SW 1271 (cell line): Measurements from ENCODE around the gene CPVL.
A peak's percentile ranks its signal among the peaks of the same experiment; 100 is the strongest.

Experiments used
- DNase-seq, 2 experiments: peaks; one replicate each; lab custom pipeline; 2025; lab: John Stamatoyannopoulos, UW

Gene CPVL

GRCh38 chr7:29043576-29043975, 102.8 kb downstream of the CPVL start:
- DNase-seq, result no peak

GRCh38 chr7:29042824-29043231, 103.5 kb downstream of the CPVL start:
- no peak for DNase-seq

- DNase-seq, result no peak
Observed at GRCh38 chr7:29041991-29042390, 104.3 kb downstream of the CPVL start.

DNA sequence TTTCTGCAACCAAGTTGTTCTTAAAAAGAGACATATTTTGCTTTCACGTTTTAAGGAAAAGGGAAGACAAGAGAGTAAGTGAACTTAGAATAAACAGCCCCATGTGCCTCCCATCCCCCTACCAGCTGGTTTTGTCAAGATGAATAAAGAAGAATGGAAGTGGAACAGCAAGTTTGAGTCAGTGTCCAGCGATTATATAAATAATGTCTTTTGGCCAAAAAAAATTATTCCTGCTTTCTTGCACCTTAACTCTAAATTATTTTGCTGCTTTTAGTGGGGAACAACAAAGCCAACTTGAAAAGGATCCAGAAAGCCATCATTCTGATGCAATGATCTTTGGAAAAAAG, 105.8 kb downstream of the CPVL start:
- no peak for DNase-seq

DNA sequence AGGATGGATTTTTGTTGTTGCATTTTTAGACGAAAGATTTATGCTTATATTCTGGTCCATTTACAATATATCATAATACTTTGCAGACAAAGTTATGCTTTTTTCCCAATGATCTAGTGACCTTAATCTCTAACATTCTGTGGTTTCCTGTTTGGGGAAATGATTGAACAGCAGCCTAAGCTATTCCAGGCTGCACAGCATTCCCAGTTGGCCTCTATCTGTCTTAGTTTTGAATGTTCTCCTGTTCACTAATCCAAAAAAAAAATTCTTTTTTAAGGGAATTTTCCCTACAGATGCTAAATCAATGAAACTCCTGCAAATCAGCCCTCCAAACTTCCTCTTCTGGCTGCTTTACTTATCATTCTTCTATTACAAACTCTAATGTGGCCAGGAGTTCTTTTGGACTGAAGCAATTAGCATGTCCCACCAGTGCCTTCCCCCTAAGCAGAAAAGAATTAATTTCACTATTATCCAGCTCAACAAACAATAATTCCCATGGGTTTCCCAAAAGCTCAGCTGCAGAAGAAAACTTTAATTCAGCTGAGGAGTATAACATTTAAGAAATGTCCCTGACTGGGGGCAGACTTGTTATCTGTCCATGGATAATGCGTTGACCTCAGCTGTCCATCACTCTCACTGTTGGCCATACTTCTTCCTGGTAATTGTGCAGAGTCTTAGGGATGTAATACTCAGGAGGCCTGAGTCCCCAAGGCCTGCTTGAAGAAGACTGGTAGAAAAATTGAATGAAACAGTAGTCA, 106.3 kb downstream of the CPVL start:
- DNase-seq, result no peak

DNA sequence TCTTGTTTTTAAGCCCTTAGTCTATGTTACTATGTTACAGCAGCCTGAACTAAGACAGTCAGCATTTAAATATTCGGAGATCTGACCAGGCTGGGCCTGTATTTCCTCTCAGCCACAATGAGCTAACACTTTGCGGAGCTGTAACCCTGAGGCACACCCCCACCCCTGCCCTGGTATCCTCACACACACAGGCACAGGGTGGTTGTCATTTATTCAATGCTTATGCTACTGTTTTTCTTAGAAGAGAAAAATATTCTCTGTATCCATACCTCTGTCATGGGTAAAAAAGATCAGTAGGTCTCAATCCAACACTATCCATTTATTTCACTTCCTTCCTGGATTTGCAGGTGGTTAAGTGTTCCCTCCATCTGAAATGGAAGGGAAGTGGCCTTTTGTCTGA, 107.9 kb downstream of the CPVL start:
- no peak for DNase-seq

DNA sequence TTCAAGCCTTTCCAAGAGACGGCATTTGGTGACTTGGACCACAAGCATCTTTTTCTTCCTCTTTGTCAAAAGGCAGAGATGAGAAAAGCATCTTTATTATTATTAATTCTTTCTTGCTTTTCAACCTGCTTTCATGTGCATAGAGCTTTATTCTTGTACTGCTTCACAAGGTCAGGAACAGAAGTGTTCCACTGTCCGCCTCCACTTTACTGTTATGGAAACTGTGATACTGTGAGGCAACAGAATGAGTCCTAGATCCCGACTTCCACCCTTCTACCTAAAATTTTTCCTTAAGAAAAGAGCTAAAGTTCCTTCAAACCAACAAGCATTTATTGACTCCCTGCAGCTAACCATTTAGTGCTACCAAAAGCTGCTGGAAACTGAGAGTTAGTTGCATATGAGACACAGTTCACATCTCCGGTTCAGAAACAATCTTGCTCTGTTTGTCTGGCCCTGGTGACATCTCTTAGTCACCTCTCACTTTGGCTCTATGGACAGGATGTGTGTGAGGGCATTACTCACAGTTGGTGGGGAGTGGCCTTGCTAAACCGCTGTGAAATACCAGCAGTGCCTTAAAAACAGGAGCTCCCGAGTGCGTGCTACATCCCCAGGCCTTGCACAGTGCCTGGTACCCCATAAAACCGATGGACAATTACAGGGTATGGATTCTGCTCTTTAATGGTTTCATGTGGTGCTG, 111.1 kb downstream of the CPVL start:
- DNase-seq, result peak; percentile 72 to 84

DNA sequence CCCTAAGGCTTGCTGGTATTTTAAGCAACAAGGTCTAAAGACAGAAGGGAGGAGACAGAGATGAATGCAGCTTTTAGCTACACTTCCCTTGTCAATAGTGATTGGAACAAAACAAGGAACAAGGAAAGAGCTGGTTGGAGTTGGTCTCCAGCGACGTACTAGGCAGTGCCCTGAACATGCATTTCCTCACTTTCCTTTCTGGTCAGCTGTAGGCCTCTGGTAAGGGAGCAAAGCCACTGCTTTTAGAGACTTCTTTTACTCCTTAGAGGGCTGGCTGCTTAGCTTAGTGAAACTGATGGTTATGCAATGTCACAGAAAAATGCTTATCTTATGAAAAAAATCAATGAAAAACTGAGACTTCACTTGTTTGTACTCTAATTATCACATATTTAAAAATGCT, 112.8 kb downstream of the CPVL start:
- DNase-seq, result no peak

- DNase-seq, result no peak
Observed at GRCh38 chr7:29032146-29032545, 114.2 kb downstream of the CPVL start.

DNA sequence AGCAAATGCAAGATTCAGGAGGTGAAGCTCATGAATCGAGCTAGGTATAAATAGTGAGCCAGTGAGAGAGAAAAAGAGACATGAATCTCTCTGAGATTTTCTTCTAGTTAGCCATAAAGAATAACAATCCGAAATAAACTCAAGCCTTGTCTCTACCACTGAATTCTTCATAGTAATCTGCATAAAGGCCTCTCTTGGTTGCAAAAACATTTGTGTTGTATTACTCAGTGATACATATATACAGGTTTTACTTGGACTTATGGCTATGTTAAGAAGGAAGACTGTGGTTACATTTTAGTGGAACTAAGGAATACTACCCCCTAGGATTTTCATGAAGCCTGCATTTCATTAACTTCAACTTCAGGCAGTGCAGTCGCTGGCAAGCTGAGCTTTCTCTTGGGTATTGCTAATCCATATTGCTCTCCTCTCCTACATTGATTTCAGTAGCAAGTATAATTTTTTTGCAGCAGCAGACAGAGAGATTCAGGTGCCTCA, 115.5 kb downstream of the CPVL start:
- no peak for DNase-seq

DNA sequence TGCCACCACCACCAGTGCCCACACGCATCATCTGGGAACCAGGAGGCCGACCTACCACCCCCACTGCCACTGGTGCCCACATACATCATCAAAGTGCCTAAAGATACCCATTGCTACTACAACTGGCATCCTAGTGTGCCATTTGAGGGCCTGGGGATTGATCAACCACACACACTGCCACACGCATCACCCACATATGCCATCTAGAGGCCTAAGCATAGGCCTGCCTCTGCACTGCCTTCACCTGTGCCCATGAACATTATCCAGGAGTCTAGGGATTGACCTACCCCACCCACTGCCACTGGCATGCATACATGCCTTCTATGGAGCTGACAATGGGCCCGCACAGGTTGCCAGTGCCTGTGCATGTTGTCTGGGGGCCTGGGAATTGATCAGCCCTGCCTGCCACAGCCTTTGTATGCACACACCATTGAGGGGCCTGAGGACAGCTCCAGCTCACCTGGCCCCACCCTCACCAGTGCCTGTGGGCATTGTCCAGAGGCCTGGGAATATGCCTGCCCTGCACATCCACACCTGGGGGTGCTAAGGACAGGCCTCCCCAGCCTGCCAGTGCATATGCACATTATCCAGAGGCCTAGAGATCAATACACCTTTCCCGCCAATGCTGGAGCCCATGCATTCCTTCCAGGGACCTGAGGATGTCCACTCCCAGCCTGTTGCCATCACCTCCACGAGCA, 123.9 kb downstream of the CPVL start:
- no peak for DNase-seq

- DNase-seq, result no peak
Observed at GRCh38 chr7:29019896-29020295, 126.4 kb downstream of the CPVL start.

DNA sequence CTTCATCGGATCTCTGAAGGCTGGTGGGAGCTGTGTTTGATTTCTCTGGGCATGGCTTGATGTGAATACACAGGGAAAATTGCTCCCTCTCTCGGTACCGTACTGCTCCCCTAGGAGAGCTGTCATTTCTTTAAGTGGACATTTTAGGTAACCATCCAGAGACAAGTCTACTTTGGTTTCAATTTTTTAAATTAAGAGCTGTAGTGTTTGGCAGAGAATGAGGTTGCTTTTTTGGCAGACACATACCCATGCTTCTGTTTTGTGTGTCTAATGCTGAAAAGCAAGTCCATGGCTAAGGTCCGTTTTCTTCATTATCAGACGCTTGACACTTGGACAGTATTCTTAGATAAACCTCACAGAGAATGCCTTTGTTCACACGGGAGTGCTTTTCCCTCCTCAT, 127.0 kb downstream of the CPVL start:
- DNase-seq, result no peak

DNA sequence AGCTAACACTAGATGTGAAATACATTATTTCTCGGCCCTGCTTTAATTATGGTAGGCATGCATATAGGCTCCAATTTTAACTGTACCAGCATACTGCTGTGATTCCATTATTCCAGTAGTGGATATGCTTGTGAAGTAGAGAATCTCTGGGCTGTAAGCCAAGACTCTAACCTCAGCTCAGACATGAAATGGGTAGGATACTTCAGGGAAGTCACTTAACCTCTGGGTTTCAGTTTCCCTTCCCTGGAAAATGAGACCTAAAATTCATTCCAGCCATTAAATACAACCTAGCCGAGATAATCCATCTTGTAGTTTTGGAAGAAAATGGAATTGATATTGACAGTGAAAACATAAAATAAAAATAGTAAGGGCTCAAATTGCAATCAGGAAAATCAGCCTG, 128.6 kb downstream of the CPVL start:
- no peak for DNase-seq

DNA sequence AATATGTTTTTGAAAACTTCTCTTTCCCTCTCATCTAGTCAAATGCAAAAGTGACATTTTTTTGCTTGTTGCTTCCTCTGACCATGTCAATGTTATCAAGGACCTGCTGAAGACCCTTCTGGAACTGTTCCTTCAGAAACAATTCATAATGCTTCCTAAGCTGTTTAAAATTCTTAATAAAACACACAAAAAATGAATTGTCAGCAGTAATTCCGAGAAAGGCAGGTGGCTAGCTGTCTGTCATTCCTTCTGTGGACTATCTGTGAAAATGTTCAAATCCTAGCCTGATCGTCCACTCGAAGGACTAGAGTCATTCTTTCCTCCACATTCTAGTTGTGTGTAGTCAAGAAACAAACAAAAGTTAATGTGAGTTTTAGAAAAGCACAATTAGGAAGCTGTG, 131.6 kb downstream of the CPVL start:
- no peak for DNase-seq

DNA sequence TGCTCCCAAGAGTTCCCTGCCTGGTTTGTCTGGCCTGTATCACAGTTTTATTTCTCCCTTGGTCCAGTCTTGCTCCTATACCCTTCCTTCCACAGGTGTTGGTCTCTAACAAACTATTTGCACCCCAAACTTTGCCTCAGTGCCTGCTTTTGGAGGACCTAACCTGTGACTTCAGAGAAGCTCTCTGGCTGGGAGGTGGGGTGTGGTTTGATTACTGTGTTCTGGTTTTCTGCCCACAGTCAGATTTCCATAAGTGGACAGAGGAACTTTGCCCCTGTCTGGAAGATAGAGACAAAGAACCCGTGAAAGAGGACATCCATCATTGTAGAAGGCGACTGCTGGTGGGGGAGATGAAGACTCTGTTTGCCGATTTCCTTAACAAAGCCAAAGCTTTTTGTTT, 132.4 kb downstream of the CPVL start:
- no peak for DNase-seq

DNA sequence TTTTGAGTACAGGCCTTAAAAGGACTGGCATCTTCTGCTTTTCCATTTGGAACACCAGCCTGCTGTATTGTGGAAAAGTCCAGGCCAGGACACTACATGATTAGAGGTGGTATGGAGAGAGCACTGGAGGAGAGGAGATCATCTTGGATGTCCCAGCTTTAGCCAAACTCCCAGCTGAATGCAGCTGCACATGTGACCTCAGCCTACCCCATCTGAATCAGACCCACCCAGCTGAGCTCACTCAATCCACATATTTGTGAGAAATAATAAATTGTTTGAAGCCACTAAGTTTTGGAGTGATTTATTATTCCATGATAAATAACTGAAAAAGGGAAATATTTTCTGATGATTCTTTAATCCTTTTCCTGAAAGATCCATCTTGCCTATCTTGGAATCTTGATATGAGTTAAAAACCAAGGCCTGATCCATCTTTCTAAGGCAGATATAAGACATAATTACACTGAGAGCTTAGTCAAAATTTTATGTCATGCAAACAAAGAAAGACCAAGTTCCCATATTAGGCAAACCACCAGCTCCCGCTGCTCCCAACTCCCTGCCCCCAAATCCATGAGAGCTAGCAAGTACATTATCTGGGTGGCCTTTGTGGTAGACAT, 133.1 kb downstream of the CPVL start:
- DNase-seq, result no peak

- no peak for DNase-seq
Observed at GRCh38 chr7:29009947-29010346, 136.4 kb downstream of the CPVL start.

GRCh38 chr7:29008590-29008989, 137.7 kb downstream of the CPVL start:
- no peak for DNase-seq

- DNase-seq, result no peak
Observed at GRCh38 chr7:29007127-29007526, 139.2 kb downstream of the CPVL start.

DNA sequence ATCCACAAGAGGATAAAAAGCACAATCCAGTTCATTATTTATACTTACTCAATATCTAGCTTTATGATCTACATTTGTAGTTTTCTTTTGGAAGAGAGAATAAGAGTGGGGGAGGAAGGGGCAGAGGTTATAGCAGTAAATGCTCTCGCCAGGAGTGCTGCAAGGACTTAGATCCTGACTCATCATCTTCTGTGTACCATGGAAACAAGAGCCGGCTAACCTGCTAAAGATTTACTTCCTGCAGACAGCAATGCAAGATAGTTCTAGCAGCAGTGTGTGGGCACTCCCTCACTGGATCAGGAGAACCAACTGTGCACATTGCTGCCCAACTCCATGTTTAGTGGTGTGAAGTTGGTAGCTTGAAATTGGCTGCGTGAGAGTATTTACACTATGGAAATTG, 140.5 kb downstream of the CPVL start:
- DNase-seq, result no peak

- no peak for DNase-seq
Observed at GRCh38 chr7:29005406-29005805, 140.9 kb downstream of the CPVL start.

DNA sequence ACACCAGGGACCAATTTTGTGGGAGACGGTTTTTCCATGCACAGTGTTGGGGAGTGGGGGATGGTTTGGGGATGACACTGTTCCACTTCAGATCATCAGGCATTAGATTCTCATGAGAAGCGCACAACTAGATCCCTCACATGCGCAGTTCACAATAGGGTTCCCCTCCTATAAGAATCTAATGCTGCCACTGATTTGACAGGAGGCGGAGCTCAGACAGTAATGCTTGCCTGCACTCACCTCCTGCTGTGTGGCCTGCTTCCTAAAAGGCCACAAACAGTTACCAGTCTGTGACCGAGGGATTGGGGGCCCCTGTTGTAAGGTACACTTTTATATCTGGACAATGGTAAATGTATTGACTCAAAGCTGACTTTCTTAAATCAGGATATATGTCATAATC, 142.6 kb downstream of the CPVL start:
- DNase-seq, result no peak
